Measurements from ENCODE around the gene GHR.

The GHR gene

GRCh38 chr5:42495914-42496313, 72.7 kb downstream of the GHR start:
- TF ChIP-seq CTCF (IDR thresholded peaks at IDR 0.05; ENCODE audit: low read depth, low read length, missing control alignments): no peak
- no peak overlapping the region for H3K4me3 ChIP-seq (replicated peaks; ENCODE audit: low read depth, low read length)
- no peak for DNase-seq (ENCODE audit: extremely low read depth, low read depth)

- H3K4me3 ChIP-seq (replicated peaks; ENCODE audit: low read depth, low read length): no peak overlapping the region
- TF ChIP-seq CTCF (IDR thresholded peaks at IDR 0.05; ENCODE audit: low read depth, low read length, missing control alignments): no peak
Measured at GRCh38 chr5:42496397-42497156, 73.3 kb downstream of the GHR start.

GRCh38 chr5:42498000-42498399, 74.8 kb downstream of the GHR start:
- H3K4me3 ChIP-seq (replicated peaks; ENCODE audit: low read depth, low read length): no peak overlapping the region
- no peak for TF ChIP-seq CTCF (IDR thresholded peaks at IDR 0.05; ENCODE audit: low read depth, low read length, missing control alignments)
- no peak for DNase-seq (ENCODE audit: extremely low read depth, low read depth)

More at GRCh38 chr5:42496397-42497156, 73.3 kb downstream of the GHR start:
- DNase-seq (ENCODE audit: extremely low read depth, low read depth): no peak

- no peak for TF ChIP-seq CTCF (IDR thresholded peaks at IDR 0.05; ENCODE audit: low read depth, low read length, missing control alignments)
- no peak for DNase-seq (ENCODE audit: extremely low read depth, low read depth)
- no peak overlapping the region for H3K4me3 ChIP-seq (replicated peaks; ENCODE audit: low read depth, low read length)
Measured at GRCh38 chr5:42499016-42499415, 75.8 kb downstream of the GHR start.

- no peak for DNase-seq (ENCODE audit: extremely low read depth, low read depth)
Measured at GRCh38 chr5:42500003-42500599, 76.9 kb downstream of the GHR start.

More at GRCh38 chr5:42500003-42500599, 76.9 kb downstream of the GHR start:
- TF ChIP-seq CTCF (IDR thresholded peaks at IDR 0.05; ENCODE audit: low read depth, low read length, missing control alignments): no peak
- H3K4me3 ChIP-seq (replicated peaks; ENCODE audit: low read depth, low read length): no peak overlapping the region
